Activated T-cell treated with anti-CD3 and anti-CD28 coated beads for 4 hours (primary cell): Measurements from ENCODE around the gene PRF1.
"Not testable (repeated sequence)": the region's sequence is repeated elsewhere in the genome, so short reads cannot be mapped to it uniquely, and the experiment has no call there.

Experiments
- DNase-seq: peaks from one replicate; pipeline ENCODE4 v3.0.0-alpha.2; 2020

The PRF1 gene

GRCh38 chr10:70602665-70603448, at the start of gene PRF1:
TSS of gene PRF1 (minus strand) at chr10:70602741. CDS start at chr10:70600902, 1,839 bp downstream.
- DNase-seq = peak; percentile 62

GRCh38 chr10:70651661-70652060, 49.1 kb upstream of the PRF1 start:
- no peak for DNase-seq

GRCh38 chr10:70650718-70651117, 48.2 kb upstream of the PRF1 start:
- DNase-seq = no peak

- DNase-seq = no peak
Observed at GRCh38 chr10:70650104-70650503, 47.6 kb upstream of the PRF1 start.

- no peak for DNase-seq
Observed at GRCh38 chr10:70649526-70649925, 47.0 kb upstream of the PRF1 start.

- DNase-seq = no peak
Observed at GRCh38 chr10:70648427-70648826, 45.9 kb upstream of the PRF1 start.

GRCh38 chr10:70647086-70647485, 44.5 kb upstream of the PRF1 start:
- DNase-seq = no peak

GRCh38 chr10:70644959-70645358, 42.4 kb upstream of the PRF1 start:
- not testable (repeated sequence) for DNase-seq

- DNase-seq = not testable (repeated sequence)
Observed at GRCh38 chr10:70643272-70643671, 40.7 kb upstream of the PRF1 start.

GRCh38 chr10:70639640-70640383, 37.3 kb upstream of the PRF1 start:
- DNase-seq = not testable (repeated sequence)

GRCh38 chr10:70634515-70634914, 32.0 kb upstream of the PRF1 start:
- not testable (repeated sequence) for DNase-seq

- DNase-seq = no peak
Observed at GRCh38 chr10:70634011-70634410, 31.5 kb upstream of the PRF1 start.

- DNase-seq = not testable (repeated sequence)
Observed at GRCh38 chr10:70631735-70632134, 29.2 kb upstream of the PRF1 start.

- DNase-seq = no peak
Observed at GRCh38 chr10:70629338-70629737, 26.8 kb upstream of the PRF1 start.

- DNase-seq = no peak
Observed at GRCh38 chr10:70626056-70626455, 23.5 kb upstream of the PRF1 start.

GRCh38 chr10:70622981-70623844, 20.7 kb upstream of the PRF1 start:
- no peak for DNase-seq

- no peak for DNase-seq
Observed at GRCh38 chr10:70622541-70622940, 20.0 kb upstream of the PRF1 start.

GRCh38 chr10:70621503-70622078, 19.1 kb upstream of the PRF1 start:
- DNase-seq = no peak

- DNase-seq = no peak
Observed at GRCh38 chr10:70620020-70620289, 17.4 kb upstream of the PRF1 start.

GRCh38 chr10:70619271-70620019, 16.9 kb upstream of the PRF1 start:
- no peak for DNase-seq

- DNase-seq = no peak
Observed at GRCh38 chr10:70618663-70619062, 16.1 kb upstream of the PRF1 start.

GRCh38 chr10:70617798-70618568, 15.4 kb upstream of the PRF1 start:
- no peak for DNase-seq
